Keratinocyte (primary cell): ENCODE measurements around the gene NFYA. TPM values are rescaled to one million over a fixed set of nuclear protein-coding genes. Genes with fewer than 3 reads are reported as not detected.

ENCODE experiments used
- DNase-seq: peaks from one replicate; pipeline ENCODE4 v3.0.0-alpha.2; 2011; ENCODE audit warnings: low read depth, missing footprints, low spot score
- FAIRE-seq: peaks from 2 replicates; lab custom pipeline; 2011; peaks lifted over from hg19 to GRCh38; lab: Jason Lieb, UNC
- H2AFZ ChIP-seq: 2 replicates; pipeline ENCODE4 v1.6.0; 2012; ENCODE audit warnings: low read length, control low read depth, inconsistent platforms; ENCODE audit not compliant: control insufficient read depth
- H3K27ac ChIP-seq: 2 replicates; pipeline ENCODE4 v1.5.1; 2011; ENCODE audit warnings: low read length; ENCODE audit not compliant: control insufficient read depth, insufficient read depth
- H3K27me3 ChIP-seq: 3 replicates; pipeline ENCODE4 v1.6.0; 2011; ENCODE audit warnings: low read length; ENCODE audit not compliant: control insufficient read depth, insufficient read depth; ENCODE audit errors: extremely low read depth
- H3K36me3 ChIP-seq, 2 experiments: 2 replicates in 1 of 2; 3 replicates in 1 of 2; pipeline ENCODE4 v1.5.1; 2011; ENCODE audit warnings: low read length in 2 of 2, mild to moderate bottlenecking in 1 of 2; ENCODE audit not compliant: control insufficient read depth in 2 of 2, insufficient read depth in 2 of 2; ENCODE audit errors: extremely low read depth in 1 of 2
- H3K4me1 ChIP-seq: 3 replicates; pipeline ENCODE4 v1.5.1; 2011; ENCODE audit warnings: low read length; ENCODE audit not compliant: control insufficient read depth, insufficient read depth; ENCODE audit errors: extremely low read depth
- H3K4me2 ChIP-seq: 3 replicates; pipeline ENCODE4 v1.6.0; 2011; ENCODE audit warnings: low read depth, low read length; ENCODE audit not compliant: control insufficient read depth, insufficient read depth; ENCODE audit errors: extremely low read depth
- H3K4me3 ChIP-seq, 3 experiments: fragments of 200-600 bp in 1 of 3; sonication (generic) in 1 of 3; 2 replicates in 2 of 3; 3 replicates in 1 of 3; pipeline ENCODE4 v1.5.1; 2011 to 2016; ENCODE audit warnings: low read length in 3 of 3, mild to moderate bottlenecking in 3 of 3, control low read depth in 2 of 3, inconsistent platforms in 1 of 3, low read depth in 1 of 3, mixed read lengths in 1 of 3, mixed run types in 1 of 3, moderate library complexity in 1 of 3; ENCODE audit not compliant: control insufficient read depth in 2 of 3, insufficient read depth in 2 of 3; ENCODE audit errors: extremely low read depth in 1 of 3
- H3K79me2 ChIP-seq: 2 replicates; pipeline ENCODE4 v1.6.0; 2012; ENCODE audit warnings: low read length; ENCODE audit not compliant: control insufficient read depth, insufficient read depth
- H3K9ac ChIP-seq: 3 replicates; pipeline ENCODE4 v1.6.0; 2011; ENCODE audit warnings: low read length; ENCODE audit not compliant: control insufficient read depth, insufficient read depth; ENCODE audit errors: extremely low read depth
- H3K9me1 ChIP-seq: 3 replicates; pipeline ENCODE4 v1.6.0; 2011; ENCODE audit warnings: low read length; ENCODE audit not compliant: control insufficient read depth, insufficient read depth; ENCODE audit errors: extremely low read depth
- H3K9me3 ChIP-seq: 2 replicates; pipeline ENCODE4 v1.5.1; 2012; ENCODE audit warnings: low read depth, low read length; ENCODE audit not compliant: control insufficient read depth
- H4K20me1 ChIP-seq: 3 replicates; pipeline ENCODE4 v1.6.0; 2011; ENCODE audit warnings: low read length; ENCODE audit not compliant: control insufficient read depth, insufficient read depth; ENCODE audit errors: extremely low read depth
- CTCF ChIP-seq, 3 experiments: IDR thresholded peaks in 1 of 3; conservative IDR thresholded peaks in 1 of 3; optimal IDR thresholded peaks in 1 of 3; 2 replicates in 2 of 3; 3 replicates in 1 of 3; pipeline versions ENCODE3 to v1.5.1; 2011; ENCODE audit warnings: low read length in 3 of 3, mild to moderate bottlenecking in 3 of 3, moderate library complexity in 2 of 3, control low read depth in 1 of 3, inconsistent platforms in 1 of 3; ENCODE audit not compliant: insufficient read depth in 2 of 3; ENCODE audit errors: extremely low read depth in 1 of 3
- EZH2 ChIP-seq: IDR thresholded peaks from one replicate; pipeline ENCODE4 v1.6.1; 2012; ENCODE audit warnings: inconsistent platforms, mild to moderate bottlenecking, low read length, moderate library complexity
- dilution Hi-C: fragments of 300-500 bp; cut with MboI; formaldehyde crosslinking; loops from one replicate; pipeline ENCODE4 v1.7.0; 2020; ENCODE audit warnings: low sequenced_read_pairs; ENCODE audit not compliant: extremely low pct_ligation_motif_present
- polyA plus RNA-seq, 5 experiments: library from polyadenylated mRNA; depleted of rRNA in 3 of 5; stranded (reverse) in 3 of 5; stranded (forward) in 1 of 5; unstranded in 1 of 5; fragments of >200 nt; gene quantifications; 1 replicate in 1 of 5; 2 replicates in 3 of 5; 3 replicates in 1 of 5; pipeline versions ENCODE4 v1.2.1 to v1.2.3, GENCODE V29; 2011 to 2012; ENCODE audit warnings: missing spikeins in 2 of 5, low read depth in 1 of 5, low replicate concordance in 1 of 5

NFYA gene
- polyA plus RNA-seq, 1 donor (not counting 4 experiments of a cell fraction or from before 2014, with no cell fraction given), result 17.1 TPM

DNA sequence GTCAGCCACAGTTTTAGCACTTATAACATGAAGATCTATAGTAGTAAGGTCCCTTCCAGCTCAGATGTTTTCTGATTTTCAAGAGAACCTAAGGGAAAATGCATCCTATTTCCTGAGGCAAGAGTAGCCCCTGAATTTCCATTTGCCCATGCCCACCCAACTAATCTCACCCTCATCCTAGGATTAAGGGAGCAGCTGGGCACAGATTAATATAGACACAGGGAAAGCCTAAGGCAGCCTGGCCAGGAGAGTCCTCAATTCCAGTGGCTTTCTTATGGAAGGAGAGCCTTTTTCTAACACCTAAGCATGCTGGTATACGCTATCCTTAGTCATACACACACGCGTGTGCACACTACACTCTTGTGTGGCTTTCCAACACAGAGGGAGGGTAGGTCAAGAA is 18.3 kb upstream of the NFYA start:
- dilution Hi-C loops, result no loop called here
- no peak overlapping the region for H3K9ac ChIP-seq
- H3K79me2 ChIP-seq, result no peaks in the 10 kb centered on the region
- H3K4me2 ChIP-seq, result no peak overlapping the region
- H3K27me3 ChIP-seq, result no peaks in the 10 kb centered on the region
- no peak overlapping the region for H3K27ac ChIP-seq
- H3K4me3 ChIP-seq, result no peak overlapping the region
- no peak overlapping the region for H2AFZ ChIP-seq
- no peaks in the 10 kb centered on the region for H4K20me1 ChIP-seq
- H3K4me1 ChIP-seq, result peaks cover 13% of the 10 kb centered on the region
- no peaks in the 10 kb centered on the region for H3K9me1 ChIP-seq
- no peaks in the 10 kb centered on the region for H3K36me3 ChIP-seq
- no peaks in the 10 kb centered on the region for H3K9me3 ChIP-seq
- DNase-seq (no peak), FAIRE-seq (no peak)
- TF ChIP-seq EZH2, result no peak
- TF ChIP-seq CTCF (optimal IDR thresholded peaks at IDR 0.05 in 1 of 3, IDR thresholded peaks at IDR 0.05 in 1 of 3, conservative IDR thresholded peaks at IDR 0.05 in 1 of 3; ENCODE audit: extremely low read depth in 1 of 3, insufficient read depth in 2 of 3, low read length in 3 of 3), result no peak

- peaks cover 14% of the 10 kb centered on the region for H3K4me1 ChIP-seq
- DNase-seq (no peak), FAIRE-seq (no peak)
- H3K4me3 ChIP-seq, result no peak overlapping the region
- no peak overlapping the region for H3K4me2 ChIP-seq
- H3K9ac ChIP-seq, result no peak overlapping the region
- H3K9me3 ChIP-seq, result no peaks in the 10 kb centered on the region
- H3K9me1 ChIP-seq, result no peaks in the 10 kb centered on the region
- H3K36me3 ChIP-seq, result no peaks in the 10 kb centered on the region
- H2AFZ ChIP-seq, result no peak overlapping the region
- H4K20me1 ChIP-seq, result no peaks in the 10 kb centered on the region
- H3K27ac ChIP-seq, result no peak overlapping the region
- TF ChIP-seq CTCF (optimal IDR thresholded peaks at IDR 0.05 in 1 of 3, IDR thresholded peaks at IDR 0.05 in 1 of 3, conservative IDR thresholded peaks at IDR 0.05 in 1 of 3; ENCODE audit: extremely low read depth in 1 of 3, insufficient read depth in 2 of 3, low read length in 3 of 3) (no peak), EZH2 (no peak)
- no peaks in the 10 kb centered on the region for H3K27me3 ChIP-seq
- no peaks in the 10 kb centered on the region for H3K79me2 ChIP-seq
- dilution Hi-C loops, result no loop called here
These were observed 17.6 kb upstream of the NFYA start for GRCh38 chr6:41055149-41055548.
